Keratinocyte (primary cell): ENCODE data around the gene CXADR. TPM values are rescaled to one million over a fixed set of nuclear protein-coding genes. Genes with fewer than 3 reads are reported as not detected.

Experiments
- DNase-seq: peaks from one replicate; pipeline ENCODE4 v3.0.0-alpha.2; 2011; ENCODE audit warnings: low read depth, missing footprints, low spot score
- FAIRE-seq: peaks from 2 replicates; lab custom pipeline; 2011; peaks lifted over from hg19 to GRCh38; lab: Jason Lieb, UNC
- H2AFZ ChIP-seq: 2 replicates; pipeline ENCODE4 v1.6.0; 2012; ENCODE audit warnings: low read length, control low read depth, inconsistent platforms; ENCODE audit not compliant: control insufficient read depth
- H3K27ac ChIP-seq: 2 replicates; pipeline ENCODE4 v1.5.1; 2011; ENCODE audit warnings: low read length; ENCODE audit not compliant: control insufficient read depth, insufficient read depth
- H3K27me3 ChIP-seq: 3 replicates; pipeline ENCODE4 v1.6.0; 2011; ENCODE audit warnings: low read length; ENCODE audit not compliant: control insufficient read depth, insufficient read depth; ENCODE audit errors: extremely low read depth
- H3K36me3 ChIP-seq, 2 experiments: 2 replicates in 1 of 2; 3 replicates in 1 of 2; pipeline ENCODE4 v1.5.1; 2011; ENCODE audit warnings: low read length in 2 of 2, mild to moderate bottlenecking in 1 of 2; ENCODE audit not compliant: control insufficient read depth in 2 of 2, insufficient read depth in 2 of 2; ENCODE audit errors: extremely low read depth in 1 of 2
- H3K4me1 ChIP-seq: 3 replicates; pipeline ENCODE4 v1.5.1; 2011; ENCODE audit warnings: low read length; ENCODE audit not compliant: control insufficient read depth, insufficient read depth; ENCODE audit errors: extremely low read depth
- H3K4me2 ChIP-seq: 3 replicates; pipeline ENCODE4 v1.6.0; 2011; ENCODE audit warnings: low read depth, low read length; ENCODE audit not compliant: control insufficient read depth, insufficient read depth; ENCODE audit errors: extremely low read depth
- H3K4me3 ChIP-seq, 3 experiments: fragments of 200-600 bp in 1 of 3; sonication (generic) in 1 of 3; 2 replicates in 2 of 3; 3 replicates in 1 of 3; pipeline ENCODE4 v1.5.1; 2011 to 2016; ENCODE audit warnings: low read length in 3 of 3, mild to moderate bottlenecking in 3 of 3, control low read depth in 2 of 3, inconsistent platforms in 1 of 3, low read depth in 1 of 3, mixed read lengths in 1 of 3, mixed run types in 1 of 3, moderate library complexity in 1 of 3; ENCODE audit not compliant: control insufficient read depth in 2 of 3, insufficient read depth in 2 of 3; ENCODE audit errors: extremely low read depth in 1 of 3
- H3K79me2 ChIP-seq: 2 replicates; pipeline ENCODE4 v1.6.0; 2012; ENCODE audit warnings: low read length; ENCODE audit not compliant: control insufficient read depth, insufficient read depth
- H3K9ac ChIP-seq: 3 replicates; pipeline ENCODE4 v1.6.0; 2011; ENCODE audit warnings: low read length; ENCODE audit not compliant: control insufficient read depth, insufficient read depth; ENCODE audit errors: extremely low read depth
- H3K9me1 ChIP-seq: 3 replicates; pipeline ENCODE4 v1.6.0; 2011; ENCODE audit warnings: low read length; ENCODE audit not compliant: control insufficient read depth, insufficient read depth; ENCODE audit errors: extremely low read depth
- H3K9me3 ChIP-seq: 2 replicates; pipeline ENCODE4 v1.5.1; 2012; ENCODE audit warnings: low read depth, low read length; ENCODE audit not compliant: control insufficient read depth
- H4K20me1 ChIP-seq: 3 replicates; pipeline ENCODE4 v1.6.0; 2011; ENCODE audit warnings: low read length; ENCODE audit not compliant: control insufficient read depth, insufficient read depth; ENCODE audit errors: extremely low read depth
- CTCF ChIP-seq, 3 experiments: IDR thresholded peaks in 1 of 3; conservative IDR thresholded peaks in 1 of 3; optimal IDR thresholded peaks in 1 of 3; 2 replicates in 2 of 3; 3 replicates in 1 of 3; pipeline versions ENCODE3 to v1.5.1; 2011; ENCODE audit warnings: low read length in 3 of 3, mild to moderate bottlenecking in 3 of 3, moderate library complexity in 2 of 3, control low read depth in 1 of 3, inconsistent platforms in 1 of 3; ENCODE audit not compliant: insufficient read depth in 2 of 3; ENCODE audit errors: extremely low read depth in 1 of 3
- EZH2 ChIP-seq: IDR thresholded peaks from one replicate; pipeline ENCODE4 v1.6.1; 2012; ENCODE audit warnings: inconsistent platforms, mild to moderate bottlenecking, low read length, moderate library complexity
- dilution Hi-C: fragments of 300-500 bp; cut with MboI; formaldehyde crosslinking; loops from one replicate; pipeline ENCODE4 v1.7.0; 2020; ENCODE audit warnings: low sequenced_read_pairs; ENCODE audit not compliant: extremely low pct_ligation_motif_present
- polyA plus RNA-seq, 5 experiments: library from polyadenylated mRNA; depleted of rRNA in 3 of 5; stranded (reverse) in 3 of 5; stranded (forward) in 1 of 5; unstranded in 1 of 5; fragments of >200 nt; gene quantifications; 1 replicate in 1 of 5; 2 replicates in 3 of 5; 3 replicates in 1 of 5; pipeline versions ENCODE4 v1.2.1 to v1.2.3, GENCODE V29; 2011 to 2012; ENCODE audit warnings: missing spikeins in 2 of 5, low read depth in 1 of 5, low replicate concordance in 1 of 5

The CXADR gene
- polyA plus RNA-seq, 1 donor (not counting 4 experiments of a cell fraction or from before 2014, with no cell fraction given) = 37.3 TPM

- Histone ChIP-seq H3K79me2 (no peaks in the 10 kb centered on the region), H3K9me3 (no peaks in the 10 kb centered on the region), H3K9me1 (no peaks in the 10 kb centered on the region), H2AFZ (no peak overlapping the region), H3K27me3 (no peaks in the 10 kb centered on the region), H3K4me1 (no peaks in the 10 kb centered on the region), H4K20me1 (no peaks in the 10 kb centered on the region), H3K36me3 (peaks cover 5 to 16% of the 10 kb centered on the region in 2 experiments), H3K4me3 (no peak overlapping the region), H3K9ac (no peak overlapping the region), H3K4me2 (no peak overlapping the region), H3K27ac (no peak overlapping the region)
- FAIRE-seq (no peak), DNase-seq (no peak)
- dilution Hi-C loops = loop anchor here (25.0 kb wide), 1 partner anchor 163 kb away; no protein-coding TSS in a partner anchor
- TF ChIP-seq EZH2 = no peak
- TF ChIP-seq CTCF (optimal IDR thresholded peaks at IDR 0.05 in 1 of 3, IDR thresholded peaks at IDR 0.05 in 1 of 3, conservative IDR thresholded peaks at IDR 0.05 in 1 of 3; ENCODE audit: extremely low read depth in 1 of 3, insufficient read depth in 2 of 3, low read length in 3 of 3) = no peak
Observed at GRCh38 chr21:17550671-17551308, 37.9 kb downstream of the CXADR start.

GRCh38 chr21:17552410-17552809 lies 39.6 kb downstream of the CXADR start:
- Histone ChIP-seq H3K4me1 (no peaks in the 10 kb centered on the region), H3K27ac (no peak overlapping the region), H4K20me1 (no peaks in the 10 kb centered on the region), H3K9me3 (no peaks in the 10 kb centered on the region), H3K79me2 (no peaks in the 10 kb centered on the region), H3K4me2 (no peak overlapping the region), H3K36me3 (peaks cover 4 to 16% of the 10 kb centered on the region in 2 experiments), H3K27me3 (no peaks in the 10 kb centered on the region), H3K9me1 (no peaks in the 10 kb centered on the region), H2AFZ (no peak overlapping the region), H3K4me3 (no peak overlapping the region), H3K9ac (no peak overlapping the region)
- TF ChIP-seq EZH2 (no peak), CTCF (optimal IDR thresholded peaks at IDR 0.05 in 1 of 3, IDR thresholded peaks at IDR 0.05 in 1 of 3, conservative IDR thresholded peaks at IDR 0.05 in 1 of 3; ENCODE audit: extremely low read depth in 1 of 3, insufficient read depth in 2 of 3, low read length in 3 of 3) (no peak)
- FAIRE-seq (no peak), DNase-seq (no peak)
- dilution Hi-C loops = loop anchor here (25.0 kb wide), 1 partner anchor 165 kb away; no protein-coding TSS in a partner anchor
